Retinal pigment epithelial cell (primary cell): ENCODE measurements around the gene PTPN23.

Source experiments
- DNase-seq: peaks from one replicate; pipeline ENCODE4 v3.0.0-alpha.2; 2010; ENCODE audit warnings: low read depth
- H3K4me3 ChIP-seq: 2 replicates; pipeline ENCODE4 v1.5.1; 2011; ENCODE audit warnings: mild to moderate bottlenecking, low read length, control low read depth, moderate library complexity
- CTCF ChIP-seq: conservative IDR thresholded peaks from 2 replicates; pipeline ENCODE4 v1.5.1; 2011; ENCODE audit warnings: low read depth, low read length, control low read depth, inconsistent platforms

PTPN23 gene

GRCh38 chr3:47405820-47406761, 25.3 kb downstream of the PTPN23 start:
- no peak overlapping the region for H3K4me3 ChIP-seq
- no peak for TF ChIP-seq CTCF
- no peak for DNase-seq

GRCh38 chr3:47406762-47407149, 25.9 kb downstream of the PTPN23 start:
- DNase-seq: no peak
- peak; percentile 15 for TF ChIP-seq CTCF
- no peak overlapping the region for H3K4me3 ChIP-seq

GRCh38 chr3:47407237-47407636, 26.4 kb downstream of the PTPN23 start:
- DNase-seq: no peak
- no peak overlapping the region for H3K4me3 ChIP-seq
- TF ChIP-seq CTCF: no peak

GRCh38 chr3:47407896-47408838, 27.3 kb downstream of the PTPN23 start:
- no peak for DNase-seq
- no peak for TF ChIP-seq CTCF

GRCh38 chr3:47408839-47409229, 28.0 kb downstream of the PTPN23 start:
- H3K4me3 ChIP-seq: no peak overlapping the region
- DNase-seq: no peak
- TF ChIP-seq CTCF: no peak

More at GRCh38 chr3:47407896-47408838, 27.3 kb downstream of the PTPN23 start:
- H3K4me3 ChIP-seq: no peak overlapping the region

- no peak overlapping the region for H3K4me3 ChIP-seq
- DNase-seq: no peak
- no peak for TF ChIP-seq CTCF
These were observed 28.5 kb downstream of the PTPN23 start for GRCh38 chr3:47409284-47409683.
